ENCODE data around the gene KIAA0232.
A peak's percentile ranks its signal among the peaks of the same experiment; 100 is the strongest.

KIAA0232 gene

DNA sequence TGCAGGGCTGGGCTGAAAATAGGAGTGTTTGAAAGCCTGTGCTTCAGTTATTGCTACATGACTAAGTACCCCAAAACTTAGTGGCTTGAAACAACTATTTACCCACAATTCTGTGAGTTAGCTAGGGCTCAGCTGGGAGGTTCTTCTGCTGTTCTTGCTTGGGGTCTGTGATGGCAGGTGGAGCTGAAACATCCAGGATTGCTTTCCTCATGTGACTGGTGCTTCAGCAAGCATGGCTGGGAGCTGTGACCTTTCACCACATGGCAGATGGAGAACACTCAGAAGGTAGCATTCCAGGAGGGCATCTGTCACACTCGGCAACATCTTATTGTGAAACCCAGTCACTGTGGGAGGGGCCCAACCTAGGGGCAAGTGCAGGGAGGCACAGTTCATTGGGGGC lies 70.1 kb downstream of the KIAA0232 start:
- no peak for DNase-seq (ENCODE audit: low spot score)

GRCh38 chr4:6854098-6854744 lies 71.7 kb downstream of the KIAA0232 start:
- DNase-seq (ENCODE audit: low spot score): no peak

DNA sequence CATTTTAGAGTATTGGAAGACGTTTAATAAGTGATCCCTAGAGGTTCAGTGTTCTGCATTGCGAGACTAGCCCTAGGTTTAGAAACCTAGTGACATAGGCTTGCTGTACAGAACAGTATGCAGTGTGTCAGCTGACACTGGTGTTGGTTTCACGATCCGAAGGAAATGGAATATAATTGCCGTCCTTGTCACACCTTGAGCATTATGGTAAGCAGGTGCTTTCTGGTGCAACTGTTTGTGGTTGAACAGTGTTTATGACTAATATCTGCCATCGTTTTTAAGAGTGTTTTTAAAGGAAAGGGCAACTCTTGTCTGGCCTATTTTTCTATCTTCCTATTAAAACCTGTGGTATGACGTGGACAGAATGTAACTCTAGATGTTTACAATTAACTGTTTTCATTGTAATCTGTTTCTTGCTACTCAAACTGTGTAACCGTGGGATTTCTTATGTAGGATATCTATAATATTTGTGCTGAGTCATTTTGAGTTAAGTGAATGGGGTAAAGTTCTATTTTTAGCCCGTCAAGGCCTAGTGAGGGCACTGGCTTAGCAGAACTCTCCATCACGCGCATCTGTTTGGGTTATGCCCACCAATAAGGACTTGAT lies 73.3 kb downstream of the KIAA0232 start:
- peak; percentile 71 for DNase-seq (ENCODE audit: low spot score)

GRCh38 chr4:6856391-6856790 lies 73.9 kb downstream of the KIAA0232 start:
- DNase-seq (ENCODE audit: low spot score): no peak

- DNase-seq (ENCODE audit: low spot score): no peak
These were observed 74.7 kb downstream of the KIAA0232 start for GRCh38 chr4:6857009-6857882.

DNA sequence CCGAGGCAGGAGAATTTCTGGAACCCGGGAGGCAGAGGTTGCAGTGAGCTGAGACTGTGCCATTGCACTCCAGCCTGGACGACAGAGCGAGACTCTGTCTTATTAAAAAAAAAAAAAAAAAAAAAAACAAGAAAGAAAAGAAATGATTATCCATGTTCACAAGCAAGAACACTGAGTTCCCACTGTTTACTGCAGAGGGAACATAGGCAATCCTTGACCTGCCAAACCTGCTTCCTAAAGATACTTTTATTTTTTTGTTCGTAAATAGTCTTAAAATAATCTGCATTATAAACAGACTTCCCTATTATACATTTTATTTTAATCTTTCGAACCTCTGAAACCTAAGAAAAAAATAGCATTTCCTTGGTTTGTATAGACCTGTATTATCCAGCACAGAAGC lies 76.5 kb downstream of the KIAA0232 start:
- no peak for DNase-seq (ENCODE audit: low spot score)

- no peak for DNase-seq (ENCODE audit: low spot score)
These were observed 77.0 kb downstream of the KIAA0232 start for GRCh38 chr4:6859543-6859942.

- no peak for DNase-seq (ENCODE audit: low spot score)
These were observed 85.9 kb downstream of the KIAA0232 start for GRCh38 chr4:6868386-6868785.

- no peak for DNase-seq (ENCODE audit: low spot score)
These were observed 87.4 kb downstream of the KIAA0232 start for GRCh38 chr4:6869944-6870343.

- DNase-seq (ENCODE audit: low spot score): no peak
These were observed 90.8 kb downstream of the KIAA0232 start for GRCh38 chr4:6873291-6873690.

DNA sequence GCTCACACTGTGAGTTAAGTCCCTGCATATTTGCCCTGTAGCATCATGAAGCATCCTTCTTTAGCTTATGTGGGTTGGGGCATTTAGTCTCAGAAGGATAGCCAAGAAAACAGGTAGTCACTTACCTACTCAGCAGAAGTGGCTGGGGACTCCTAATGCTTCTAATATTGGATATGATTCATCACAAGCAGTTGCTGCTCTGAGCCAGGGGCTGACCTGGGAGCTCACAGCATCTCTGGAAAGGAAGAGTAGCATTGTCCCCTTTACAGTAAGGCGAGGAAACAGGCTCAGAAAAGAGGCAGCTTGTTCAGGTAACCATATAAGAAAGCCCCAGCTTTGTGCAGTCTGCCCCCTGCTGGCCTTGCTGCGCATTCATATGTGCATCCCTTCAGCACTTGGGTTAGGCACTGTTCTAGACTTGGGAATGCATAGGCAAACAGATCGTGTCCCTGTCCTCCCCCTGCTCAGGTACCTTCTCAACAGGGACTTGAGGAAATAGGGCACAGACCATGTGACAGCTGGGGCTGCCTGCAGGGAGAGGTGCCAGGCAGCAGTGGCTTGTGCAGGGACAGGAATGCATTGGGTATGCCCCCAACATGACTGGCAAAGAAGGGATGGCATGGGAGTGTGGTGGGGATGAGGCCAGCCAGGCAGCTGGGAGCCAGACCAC lies 91.4 kb downstream of the KIAA0232 start:
- peak; percentile 77 for DNase-seq (ENCODE audit: low spot score)

DNA sequence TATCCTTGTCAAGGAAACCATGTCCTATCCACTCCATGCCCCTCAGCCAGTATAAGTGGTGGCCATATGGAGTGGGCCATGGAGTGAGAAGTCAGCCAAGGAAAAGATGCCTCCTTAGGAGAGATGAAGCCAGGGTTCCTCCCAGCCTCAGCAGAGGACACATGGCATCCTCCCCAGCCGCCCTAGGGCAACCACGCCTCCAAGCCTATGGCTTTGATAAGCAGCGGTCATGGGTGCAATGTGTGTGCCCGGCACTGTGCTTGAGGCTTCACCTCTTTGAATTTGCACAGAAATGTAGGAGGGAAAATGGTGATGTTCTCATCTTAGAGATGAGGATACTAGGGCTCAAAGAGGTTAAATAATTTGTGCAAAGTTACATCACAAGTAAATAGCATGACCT lies 92.5 kb downstream of the KIAA0232 start:
- DNase-seq (ENCODE audit: low spot score): no peak

DNA sequence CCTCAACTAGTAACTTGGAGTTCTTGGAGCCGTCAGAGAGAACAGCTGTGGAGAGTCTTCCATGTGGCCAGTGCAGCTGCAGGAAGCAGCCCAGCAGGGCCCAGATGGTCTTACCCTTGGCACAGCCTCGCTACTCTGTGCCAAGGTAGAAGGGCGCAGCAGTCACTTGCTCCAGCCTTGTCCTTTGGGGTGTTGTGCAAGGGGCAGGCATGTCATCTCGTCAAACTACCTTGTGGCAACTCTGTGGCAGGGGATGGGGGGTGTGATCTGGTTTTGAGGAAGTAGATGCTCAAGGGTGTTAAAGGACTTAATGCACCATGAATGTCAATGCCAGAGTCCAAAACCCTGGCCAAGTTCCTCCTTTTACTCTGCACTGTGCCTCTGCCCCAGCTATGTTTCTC lies 92.9 kb downstream of the KIAA0232 start:
- DNase-seq (ENCODE audit: low spot score): peak; percentile 5

DNA sequence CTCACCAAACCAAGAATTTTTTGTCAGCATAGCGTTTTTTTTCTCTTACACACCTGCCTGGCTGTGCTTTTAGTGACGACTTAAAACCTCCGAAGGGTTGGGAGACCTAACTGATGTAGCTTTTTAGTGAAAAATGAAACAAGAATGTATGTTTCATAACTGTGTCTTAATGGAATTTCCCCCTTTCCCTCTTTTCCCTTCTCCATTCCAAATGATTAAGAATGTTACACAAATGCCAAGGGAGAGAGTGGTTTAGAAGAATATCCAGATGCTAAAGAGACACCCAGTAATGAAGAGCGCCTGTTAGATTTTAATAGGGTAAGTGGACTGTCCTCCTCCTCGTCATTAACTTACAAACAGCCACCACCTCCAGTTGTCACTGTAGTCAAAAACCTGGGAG lies 93.9 kb downstream of the KIAA0232 start:
- DNase-seq (ENCODE audit: low spot score): no peak

DNA sequence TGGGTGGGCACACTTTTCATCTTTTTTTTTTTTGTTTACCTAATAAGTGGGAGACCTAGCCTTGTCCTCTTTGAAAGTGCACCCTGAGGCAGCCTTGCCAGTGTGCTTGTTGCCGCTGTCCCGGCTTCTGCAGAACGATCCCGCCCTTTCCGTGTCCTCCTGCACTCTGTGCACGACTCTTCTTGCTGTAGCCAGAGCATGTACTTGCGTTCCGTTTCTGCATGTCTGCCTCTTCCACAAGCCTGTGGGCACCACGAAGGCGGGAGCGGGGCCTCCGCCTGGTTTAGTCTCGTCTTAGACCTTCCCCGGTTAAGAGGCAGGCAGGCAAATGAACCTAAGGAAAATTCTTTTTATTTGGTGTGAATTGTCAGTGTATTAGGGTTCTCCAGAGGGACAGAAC lies 94.5 kb downstream of the KIAA0232 start:
- no peak for DNase-seq (ENCODE audit: low spot score)

- no peak for DNase-seq (ENCODE audit: low spot score)
These were observed 96.0 kb downstream of the KIAA0232 start for GRCh38 chr4:6878451-6879059.

- DNase-seq (ENCODE audit: low spot score): no peak
These were observed 98.2 kb downstream of the KIAA0232 start for GRCh38 chr4:6880691-6881090.

DNA sequence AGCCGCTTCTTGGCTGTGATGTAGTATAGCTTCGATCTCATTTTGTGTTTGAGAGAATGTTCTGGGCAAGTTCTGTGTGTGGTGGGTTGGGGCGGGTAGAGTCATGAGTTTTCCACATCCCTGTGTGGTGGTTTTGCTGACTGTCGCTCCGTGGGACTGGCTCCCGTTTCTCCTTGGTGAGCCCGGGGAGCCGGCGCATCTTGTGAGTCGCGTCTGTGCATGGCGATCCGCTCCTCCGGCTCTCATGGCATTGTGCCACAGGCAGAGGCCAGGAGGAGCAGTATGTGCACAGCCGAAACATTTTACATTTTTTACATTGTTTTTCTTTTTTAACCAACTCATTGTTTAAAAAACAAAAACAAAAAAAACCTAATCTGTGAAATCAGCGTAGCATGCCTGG lies 99.4 kb downstream of the KIAA0232 start:
- no peak for DNase-seq (ENCODE audit: low spot score)

GRCh38 chr4:6884341-6884870 lies 101.9 kb downstream of the KIAA0232 start:
- DNase-seq (ENCODE audit: low spot score): no peak

GRCh38 chr4:6885953-6886557 lies 103.5 kb downstream of the KIAA0232 start:
- peak; percentile 35 for DNase-seq (ENCODE audit: low spot score)

GRCh38 chr4:6886886-6887285 lies 104.4 kb downstream of the KIAA0232 start:
- DNase-seq (ENCODE audit: low spot score): no peak

Data from CD4-positive, alpha-beta T cell treated with Interleukin-2 at 100 ng/mL for 4 hours (primary cell).